Measurements from ENCODE around the gene LTBP3. TPM values are rescaled to one million over a fixed set of nuclear protein-coding genes. Genes with fewer than 3 reads are reported as not detected.
"Not testable (repeated sequence)": the region's sequence is repeated elsewhere in the genome, so short reads cannot be mapped to it uniquely, and the experiment has no call there.

LTBP3 gene
- polyA plus RNA-seq, 4 donors: 96.6 to 137 (median 122) TPM

DNA sequence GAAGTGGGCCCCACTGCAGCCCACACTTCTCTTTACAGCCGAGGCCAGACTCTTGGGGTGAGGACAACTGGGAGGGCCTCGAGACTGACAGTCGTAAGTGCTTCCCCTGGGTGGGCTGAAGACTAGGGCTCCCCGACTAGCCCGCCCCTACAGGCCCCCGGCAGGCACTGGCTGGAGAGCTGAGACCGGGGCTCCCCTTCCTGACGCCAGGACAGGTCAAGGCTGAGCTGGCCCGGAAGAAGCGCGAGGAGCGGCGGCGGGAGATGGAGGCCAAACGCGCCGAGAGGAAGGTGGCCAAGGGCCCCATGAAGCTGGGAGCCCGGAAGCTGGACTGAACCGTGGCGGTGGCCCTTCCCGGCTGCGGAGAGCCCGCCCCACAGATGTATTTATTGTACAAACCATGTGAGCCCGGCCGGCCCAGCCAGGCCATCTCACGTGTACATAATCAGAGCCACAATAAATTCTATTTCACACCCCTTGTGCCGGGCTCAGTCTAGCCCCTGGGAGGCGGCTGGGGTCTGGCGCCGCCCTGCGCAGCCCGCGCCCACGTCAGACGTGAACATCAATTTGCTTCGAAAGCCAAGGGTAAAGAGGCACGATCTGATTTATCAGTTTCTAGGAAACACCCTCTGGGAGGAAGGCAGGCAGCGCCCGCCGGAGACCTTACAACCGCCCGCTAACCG lies 19.8 kb downstream of the LTBP3 start:
- DNase-seq (ENCODE audit: low read depth in 4 of 4, low spot score in 3 of 4): no peak

DNA sequence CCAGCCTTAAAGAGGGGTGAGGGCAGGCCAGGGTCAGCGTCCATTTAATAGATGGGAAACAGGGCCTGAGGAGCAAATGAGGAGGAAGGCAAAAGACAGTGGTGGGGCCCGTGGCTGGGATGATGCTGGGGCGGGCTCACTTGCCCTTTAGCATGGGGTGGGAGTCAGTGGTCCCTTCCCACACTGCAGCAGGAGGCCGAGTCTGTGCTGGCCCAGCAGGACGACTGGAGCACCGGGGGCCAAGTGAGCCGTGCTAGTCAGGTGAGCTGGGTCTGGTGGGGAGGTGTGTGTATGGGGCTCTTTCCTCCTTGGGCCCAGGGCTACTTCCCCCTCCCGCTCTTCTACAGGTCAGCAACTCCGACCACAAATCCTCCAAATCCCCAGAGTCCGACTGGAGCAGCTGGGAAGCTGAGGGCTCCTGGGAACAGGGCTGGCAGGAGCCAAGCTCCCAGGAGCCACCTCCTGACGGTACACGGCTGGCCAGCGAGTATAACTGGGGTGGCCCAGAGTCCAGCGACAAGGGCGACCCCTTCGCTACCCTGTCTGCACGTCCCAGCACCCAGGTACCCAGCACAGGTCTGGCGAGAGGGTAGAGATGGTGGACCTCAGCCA lies 20.4 kb downstream of the LTBP3 start:
- no peak for DNase-seq (ENCODE audit: low read depth in 4 of 4, low spot score in 3 of 4)

DNA sequence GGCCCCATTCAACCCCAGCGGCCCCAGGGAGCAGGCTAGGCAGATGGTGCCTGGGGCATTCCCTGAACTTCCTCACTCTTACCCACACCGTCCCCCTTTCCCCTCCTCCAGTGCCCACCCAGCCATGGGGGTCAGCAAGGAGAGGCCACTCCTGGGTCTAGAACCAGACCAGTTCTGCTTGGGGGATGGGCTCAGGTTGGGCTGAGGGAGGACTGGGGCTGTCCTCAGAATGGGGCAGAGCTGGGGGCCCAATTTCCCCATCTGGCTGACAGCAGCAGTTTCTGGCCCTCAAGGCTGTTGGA lies 20.9 kb downstream of the LTBP3 start:
- no peak for DNase-seq (ENCODE audit: low read depth in 4 of 4, low spot score in 3 of 4)

DNA sequence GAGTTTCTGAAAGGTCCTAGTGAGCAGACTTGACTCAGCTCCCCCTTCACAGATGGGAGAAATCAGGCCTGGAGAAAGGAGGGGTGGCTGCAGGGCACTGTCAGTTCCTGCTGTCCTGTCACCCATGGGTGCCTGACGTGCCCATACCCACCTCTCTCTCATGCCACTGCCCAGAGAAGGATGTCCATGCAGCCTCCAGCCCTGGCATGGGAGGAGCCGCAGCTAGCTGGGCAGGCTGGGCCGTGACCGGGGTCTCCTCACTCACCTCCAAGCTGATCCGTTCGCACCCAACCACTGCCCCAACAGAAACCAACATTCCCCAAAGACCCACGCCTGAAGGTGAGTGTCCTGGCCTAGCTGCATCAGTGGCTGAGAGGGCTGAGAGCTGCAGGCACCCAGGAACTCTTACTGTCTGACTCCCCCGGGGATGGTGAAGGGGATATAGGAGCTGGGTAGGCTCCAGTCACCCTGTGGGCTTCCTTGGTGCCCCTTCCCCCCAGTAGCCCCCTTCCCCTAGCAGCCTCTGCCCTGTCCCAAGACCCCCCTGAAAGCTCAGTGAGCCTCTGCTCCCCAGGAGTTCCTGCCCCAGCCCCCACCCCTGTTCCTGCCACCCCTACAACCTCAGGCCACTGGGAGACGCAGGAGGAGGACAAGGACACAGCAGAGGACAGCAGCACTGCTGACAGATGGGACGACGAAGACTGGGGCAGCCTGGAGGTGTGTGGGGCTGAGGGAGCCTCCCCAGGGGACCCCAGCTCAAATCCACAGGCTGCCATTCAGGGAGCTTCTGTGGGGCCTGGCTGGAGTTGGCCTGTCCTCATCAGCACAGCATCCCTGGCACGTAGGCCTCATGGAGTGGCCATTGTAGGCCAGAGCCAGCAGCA lies 21.5 kb downstream of the LTBP3 start:
- DNase-seq (ENCODE audit: low read depth in 4 of 4, low spot score in 3 of 4): no peak

DNA sequence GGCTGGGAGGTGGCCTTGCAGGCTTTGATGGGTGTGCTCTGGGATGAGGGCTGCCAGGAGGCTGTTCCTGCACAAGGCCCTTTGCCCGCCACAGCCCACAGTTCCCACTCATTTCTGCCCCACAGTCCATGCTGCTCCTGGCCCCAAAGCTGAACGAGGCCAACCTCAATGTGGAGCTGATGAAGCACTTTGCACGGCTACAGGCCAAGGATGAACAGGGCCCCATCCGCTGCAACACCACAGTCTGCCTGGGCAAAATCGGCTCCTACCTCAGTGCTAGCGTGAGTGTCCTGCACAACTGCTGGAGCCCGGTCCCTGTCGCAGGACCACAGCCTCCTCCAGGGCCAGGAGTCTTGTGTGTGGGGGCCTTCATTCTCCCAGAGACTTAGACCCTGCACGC lies 23.1 kb downstream of the LTBP3 start:
- no peak for DNase-seq (ENCODE audit: low read depth in 4 of 4, low spot score in 3 of 4)

DNA sequence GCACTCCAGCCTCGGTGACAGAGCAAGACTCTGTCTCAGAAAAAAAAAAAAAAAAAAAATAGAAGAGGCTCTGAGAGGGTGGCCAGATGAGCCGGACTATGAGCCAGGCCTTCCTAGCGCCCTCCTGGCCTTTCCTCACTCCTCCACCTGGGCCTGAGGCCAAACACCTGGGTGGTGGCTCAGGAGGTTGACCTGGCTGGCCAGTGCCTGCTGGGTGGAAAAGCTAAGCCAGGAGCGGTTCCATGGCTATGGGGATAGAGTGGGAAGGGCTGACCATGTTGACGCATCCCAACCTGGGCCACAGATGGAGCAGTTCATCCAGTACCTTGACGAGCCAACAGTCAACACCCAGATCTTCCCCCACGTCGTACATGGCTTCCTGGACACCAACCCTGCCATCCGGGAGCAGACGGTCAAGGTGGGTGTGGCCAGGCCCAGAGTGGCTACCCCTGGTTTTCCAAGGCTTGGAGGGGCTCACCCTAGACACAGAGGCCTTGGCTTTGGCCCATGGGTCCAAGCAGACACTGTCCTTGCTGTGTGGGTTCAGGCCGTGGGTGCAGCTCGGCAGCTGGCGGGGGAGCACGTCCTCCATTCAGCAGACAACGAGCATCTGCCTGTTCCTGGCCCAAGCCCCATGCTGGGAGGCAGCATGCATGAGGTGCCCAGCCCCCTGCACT lies 25.6 kb downstream of the LTBP3 start:
- no peak for DNase-seq (ENCODE audit: low read depth in 4 of 4, low spot score in 3 of 4)

DNA sequence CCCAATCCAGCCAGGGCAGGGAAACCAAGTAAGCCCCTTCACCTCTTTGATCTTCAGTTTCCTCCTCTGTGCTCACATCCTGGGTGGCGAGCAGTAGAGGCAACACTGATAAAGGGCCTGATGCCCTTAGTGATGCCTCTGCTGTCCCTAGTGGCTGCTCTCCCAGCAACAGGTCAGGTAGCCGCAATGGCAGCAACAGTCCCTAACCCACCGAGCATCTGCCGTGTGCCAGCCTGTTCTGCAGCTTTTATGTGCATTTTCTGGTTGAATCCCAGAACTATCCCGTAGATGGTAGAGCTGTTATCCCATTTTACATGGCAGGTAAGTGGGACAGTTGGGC lies 28.0 kb downstream of the LTBP3 start:
- DNase-seq (ENCODE audit: low read depth in 4 of 4, low spot score in 3 of 4): no peak

DNA sequence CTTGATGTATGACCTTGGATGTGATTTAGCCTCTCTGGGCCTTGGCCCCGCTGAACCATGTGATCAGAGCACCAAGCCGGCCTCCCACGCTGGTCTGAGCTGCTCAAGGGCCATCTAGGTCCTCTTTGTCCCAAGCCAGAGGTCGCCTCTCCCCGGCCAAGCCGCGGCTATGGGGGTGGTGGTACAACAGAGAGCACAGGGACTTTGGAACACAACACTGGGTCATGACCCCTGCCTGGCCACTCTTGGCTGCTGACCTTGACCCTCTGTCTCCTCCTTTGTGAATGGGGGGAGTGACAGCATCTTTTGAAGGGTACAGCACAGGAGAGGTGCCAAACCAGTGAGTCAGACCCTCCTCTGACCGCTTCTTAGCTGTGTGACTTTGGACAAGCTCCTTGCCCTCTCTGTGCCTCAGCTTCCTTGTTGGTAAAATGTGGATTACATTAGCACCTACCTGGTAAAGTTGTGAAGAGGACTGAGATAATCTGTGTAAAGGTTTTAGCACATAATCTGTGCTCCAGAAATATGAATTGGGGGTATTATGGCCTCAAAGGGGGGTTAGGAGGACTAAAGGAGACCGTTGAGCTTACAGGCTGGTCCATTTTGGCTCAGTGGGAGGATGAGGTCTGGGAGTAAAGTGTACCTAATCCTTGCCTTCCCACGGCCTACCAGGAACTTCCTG lies 28.5 kb downstream of the LTBP3 start:
- DNase-seq (ENCODE audit: low read depth in 4 of 4, low spot score in 3 of 4): no peak

DNA sequence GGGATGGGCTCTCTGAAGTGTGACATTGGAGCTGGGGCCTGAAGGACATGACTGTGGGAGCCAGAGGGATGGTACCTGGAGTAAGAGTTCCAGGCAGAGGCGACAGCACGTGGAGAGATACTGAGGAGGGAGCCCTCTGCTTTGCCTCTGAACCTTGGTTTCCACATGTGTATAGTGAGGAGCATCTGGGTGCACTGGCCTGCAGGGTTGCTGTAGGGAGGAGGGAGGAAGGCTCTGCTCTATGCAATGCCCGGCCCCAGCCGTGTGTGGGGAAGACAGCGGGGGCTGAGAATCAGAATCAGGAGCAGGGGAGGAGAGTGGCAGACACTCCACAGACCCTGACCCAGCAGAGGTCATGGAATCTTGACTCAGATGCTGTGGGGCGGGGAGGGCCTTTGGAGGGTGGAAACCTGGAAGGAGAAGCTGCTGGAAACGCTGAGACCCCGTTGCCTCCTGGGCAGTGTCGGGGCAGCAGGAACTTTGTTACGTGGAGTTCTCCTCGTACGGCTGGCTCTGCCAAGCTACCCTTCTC lies 29.3 kb downstream of the LTBP3 start:
- DNase-seq (ENCODE audit: low read depth in 4 of 4, low spot score in 3 of 4): no peak

DNA sequence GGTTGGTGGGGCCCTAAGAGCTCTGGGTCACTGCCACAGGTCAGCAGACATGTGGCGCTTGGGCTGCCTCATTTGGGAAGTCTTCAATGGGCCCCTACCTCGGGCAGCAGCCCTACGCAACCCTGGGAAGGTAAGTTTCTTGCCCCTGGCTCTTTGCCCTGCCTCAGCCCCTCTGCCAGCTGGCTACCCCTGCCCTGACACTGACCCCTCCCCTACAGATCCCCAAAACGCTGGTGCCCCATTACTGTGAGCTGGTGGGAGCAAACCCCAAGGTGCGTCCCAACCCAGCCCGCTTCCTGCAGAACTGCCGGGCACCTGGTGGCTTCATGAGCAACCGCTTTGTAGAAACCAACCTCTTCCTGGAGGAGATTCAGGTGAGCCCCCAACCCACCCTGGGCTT lies 31.4 kb downstream of the LTBP3 start:
- no peak for DNase-seq (ENCODE audit: low read depth in 4 of 4, low spot score in 3 of 4)

DNA sequence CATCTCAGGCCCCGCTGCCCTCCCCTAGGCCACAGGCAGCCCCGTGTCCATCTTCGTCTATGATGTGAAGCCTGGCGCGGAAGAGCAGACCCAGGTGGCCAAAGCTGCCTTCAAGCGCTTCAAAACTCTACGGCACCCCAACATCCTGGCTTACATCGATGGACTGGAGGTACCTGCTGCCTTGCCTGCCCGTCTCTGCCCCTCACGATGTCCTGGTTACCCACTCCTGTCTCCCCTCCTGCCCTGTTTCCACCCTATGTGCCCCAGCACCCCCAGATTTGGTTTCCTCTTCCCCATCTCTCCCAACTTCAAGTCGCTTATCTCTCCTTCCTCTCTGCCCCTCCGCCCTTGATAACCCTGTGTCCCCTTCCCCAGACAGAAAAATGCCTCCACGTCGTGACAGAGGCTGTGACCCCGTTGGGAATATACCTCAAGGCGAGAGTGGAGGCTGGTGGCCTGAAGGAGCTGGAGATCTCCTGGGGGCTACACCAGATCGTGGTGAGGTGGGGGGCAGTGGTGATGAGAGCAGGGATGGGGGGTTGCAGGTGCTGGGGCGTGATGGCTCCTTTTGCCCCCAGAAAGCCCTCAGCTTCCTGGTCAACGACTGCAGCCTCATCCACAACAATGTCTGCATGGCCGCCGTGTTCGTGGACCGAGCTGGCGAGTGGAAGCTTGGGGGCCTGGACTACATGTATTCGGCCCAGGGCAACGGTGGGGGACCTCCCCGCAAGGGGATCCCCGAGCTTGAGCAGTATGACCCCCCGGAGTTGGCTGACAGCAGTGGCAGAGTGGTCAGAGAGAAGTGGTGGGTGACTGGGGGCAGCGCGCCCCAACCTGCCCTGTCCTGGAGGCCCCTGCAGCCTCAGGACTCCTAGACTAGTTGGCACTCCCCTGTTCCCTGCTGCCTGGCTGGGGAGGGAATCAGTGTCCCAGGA lies 32.3 kb downstream of the LTBP3 start:
- DNase-seq (ENCODE audit: low read depth in 4 of 4, low spot score in 3 of 4): no peak

DNA sequence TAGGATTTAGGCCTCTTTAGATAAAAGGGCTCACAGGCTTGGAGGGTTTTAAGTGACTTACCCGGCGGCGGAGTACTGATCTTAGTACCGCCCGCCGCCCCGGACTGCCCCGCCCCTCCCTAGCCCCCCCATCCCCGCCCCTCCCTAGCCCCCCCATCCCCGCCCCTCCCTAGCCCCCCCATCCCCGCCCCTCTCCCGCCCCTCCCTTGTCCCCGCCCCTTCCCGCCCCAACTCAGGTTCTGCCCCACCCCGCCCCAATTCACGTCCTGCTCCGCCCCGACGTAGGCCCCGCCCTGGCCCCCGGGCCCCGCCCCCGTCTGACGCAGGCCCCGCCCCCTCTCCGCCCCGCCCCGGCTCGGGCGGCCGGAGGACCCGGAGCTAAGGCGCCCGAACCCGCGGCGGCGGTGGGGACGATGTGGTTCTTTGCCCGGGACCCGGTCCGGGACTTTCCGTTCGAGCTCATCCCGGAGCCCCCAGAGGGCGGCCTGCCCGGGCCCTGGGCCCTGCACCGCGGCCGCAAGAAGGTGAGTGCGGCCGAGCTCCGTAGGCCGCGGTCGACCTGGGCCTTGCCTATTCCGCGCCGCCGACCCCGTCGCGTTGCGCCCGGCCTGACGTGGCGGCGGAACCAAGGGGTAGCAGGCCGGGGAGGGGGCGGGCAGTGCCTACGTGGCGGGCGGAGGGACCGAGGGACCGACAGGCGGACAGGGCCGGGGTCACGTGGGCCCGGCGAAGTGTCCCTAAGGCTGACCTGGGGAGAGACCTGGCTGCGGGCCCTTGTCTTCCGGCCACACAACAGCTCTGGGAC lies 33.2 kb downstream of the LTBP3 start, which contains the start of gene SCYL1:
TSS of gene SCYL1 (plus strand) at position 343 of the 805 bp plus-strand sequence. CDS start at position 414, 71 bp downstream.
- DNase-seq (ENCODE audit: low read depth in 4 of 4, low spot score in 3 of 4): peak in 3 of 4 donors; percentile 50 to 62 (median 61)

DNA sequence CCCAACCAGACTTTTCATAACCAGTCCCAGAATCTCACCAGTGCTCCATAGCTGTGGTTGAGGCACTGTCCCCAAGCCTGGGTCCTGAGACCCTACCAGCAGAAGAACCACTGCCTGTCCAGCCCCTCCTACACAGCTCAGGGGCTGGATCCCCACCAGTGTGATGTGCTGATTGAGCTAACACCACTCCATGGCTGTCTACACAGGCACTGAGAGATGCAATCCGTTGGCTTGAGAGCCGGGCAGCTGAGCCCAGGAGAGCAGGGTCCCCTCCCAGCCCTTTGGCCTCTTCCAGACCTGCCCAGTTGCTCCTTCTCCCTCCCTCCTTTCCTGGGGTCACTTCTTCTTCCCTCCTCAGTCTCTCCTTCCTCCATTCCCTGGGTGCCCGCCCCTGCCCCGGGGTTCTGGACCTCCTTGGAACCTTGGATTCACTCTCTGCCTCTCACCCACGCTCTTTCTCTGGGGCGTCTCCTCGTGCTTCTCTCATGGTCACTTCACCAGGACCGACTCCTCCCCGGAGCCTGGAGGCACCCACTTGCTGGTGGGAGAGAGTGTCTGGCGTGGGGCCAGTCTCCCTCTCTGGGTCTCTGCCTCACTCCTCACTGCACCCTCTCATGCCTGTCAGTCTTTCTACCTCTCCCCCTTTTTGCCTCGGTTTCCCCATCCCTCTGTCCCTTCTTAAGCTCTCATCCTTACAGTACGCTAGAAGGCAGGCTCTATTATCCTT lies 34.0 kb downstream of the LTBP3 start:
- DNase-seq (ENCODE audit: low read depth in 4 of 4, low spot score in 3 of 4): no peak

DNA sequence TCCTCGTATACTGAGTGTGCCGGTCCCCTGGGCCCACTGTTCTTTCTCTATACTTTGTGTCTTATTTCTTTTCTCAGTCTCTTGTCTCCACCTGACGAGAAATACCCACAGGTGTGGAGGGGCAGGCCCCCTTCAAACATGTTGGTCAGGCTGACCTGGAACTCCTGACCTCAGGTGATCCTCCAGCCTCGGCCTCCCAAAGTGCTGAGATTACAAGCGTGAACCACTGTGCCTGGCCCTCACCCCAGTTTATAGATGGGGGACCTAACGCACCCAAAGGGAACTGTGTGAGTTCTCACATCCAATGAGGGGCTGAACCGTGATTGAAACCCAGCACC lies 34.6 kb downstream of the LTBP3 start:
- DNase-seq (ENCODE audit: low read depth in 4 of 4, low spot score in 3 of 4): not testable (repeated sequence)

DNA sequence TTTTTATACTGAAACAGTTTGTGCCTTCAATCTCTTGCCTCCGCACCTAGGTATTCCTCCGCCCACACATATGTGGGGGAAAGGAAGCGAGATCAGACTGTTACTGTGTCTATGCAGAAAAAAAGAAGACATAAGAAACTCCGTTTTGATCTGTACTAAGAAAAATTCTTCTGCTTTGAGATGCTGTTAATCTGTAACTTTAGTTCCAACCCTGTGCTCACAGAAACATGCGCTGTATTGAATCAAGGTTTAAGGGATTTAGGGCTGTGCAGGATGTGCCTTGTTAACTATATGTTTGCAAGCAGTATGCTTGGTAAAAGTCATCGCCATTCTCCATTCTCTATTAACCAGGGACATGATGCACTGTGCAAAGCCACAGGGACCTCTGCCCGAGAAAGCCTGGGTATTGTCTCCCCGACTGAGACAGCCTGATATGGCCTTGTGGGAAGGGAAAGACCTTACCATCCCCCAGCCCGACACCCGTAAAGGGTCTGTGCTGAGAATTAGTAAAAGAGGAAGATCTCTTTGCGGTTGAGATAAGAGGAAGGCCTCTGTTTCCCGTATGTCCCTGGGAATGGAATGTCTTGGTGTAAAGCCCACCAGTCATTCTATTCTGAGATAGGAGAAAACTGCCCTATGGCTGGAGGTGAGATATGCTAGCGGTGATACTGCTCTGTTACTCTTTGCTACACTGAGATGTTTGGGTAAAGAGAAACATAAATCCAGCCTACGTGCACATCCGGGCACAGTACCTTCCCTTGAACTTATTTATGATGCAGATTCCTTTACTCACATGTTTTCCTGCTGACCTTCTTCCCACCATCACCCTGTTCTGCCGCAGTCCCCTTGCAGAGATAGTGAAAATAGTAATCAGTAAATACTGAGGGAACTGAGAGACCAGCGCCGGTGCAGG lies 35.2 kb downstream of the LTBP3 start:
- not testable (repeated sequence) for DNase-seq (ENCODE audit: low read depth in 4 of 4, low spot score in 3 of 4)

DNA sequence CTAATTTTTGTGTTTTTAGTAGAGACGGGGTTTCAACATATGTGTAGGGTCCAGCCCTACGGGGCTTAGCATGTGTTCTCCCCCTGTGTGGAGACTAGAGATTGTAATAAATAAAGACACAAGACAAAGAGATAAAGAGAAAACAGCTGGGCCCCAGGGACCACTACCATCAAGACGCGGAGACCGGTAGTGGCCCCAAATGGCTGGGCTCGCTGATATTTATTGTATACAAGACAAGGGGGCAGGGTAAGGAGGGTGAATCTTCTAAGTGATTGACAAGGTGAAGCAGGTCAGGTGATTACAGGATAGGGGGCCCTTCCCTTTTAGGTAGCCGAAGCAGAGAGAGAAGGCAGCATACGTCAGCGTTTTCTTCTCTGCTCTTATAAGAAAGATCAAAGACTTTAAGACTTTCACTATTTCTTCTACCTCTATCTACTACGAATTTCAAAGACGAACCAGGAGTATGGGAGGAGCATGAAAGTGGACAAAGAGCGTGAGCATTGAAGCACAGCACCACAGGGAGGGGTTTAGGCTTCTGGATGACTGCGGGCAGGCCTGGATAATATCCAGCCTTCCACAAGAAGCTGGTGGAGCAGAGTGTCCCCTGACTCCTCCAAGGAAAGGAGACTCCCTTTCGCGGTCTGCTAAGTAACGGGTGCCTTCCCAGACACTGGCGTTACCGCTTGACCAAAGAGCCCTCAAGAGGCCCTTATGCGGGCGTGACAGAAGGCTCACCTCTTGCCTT lies 36.2 kb downstream of the LTBP3 start:
- not testable (repeated sequence) for DNase-seq (ENCODE audit: low read depth in 4 of 4, low spot score in 3 of 4)
